A549 (cell line): Measurements from ENCODE around the gene LHFPL2. TPM values are rescaled to one million over a fixed set of nuclear protein-coding genes. Genes with fewer than 3 reads are reported as not detected.

Experiments
- ATAC-seq, 2 experiments: fragments of 200-7000 bp in 1 of 2; fragments of >200 bp in 1 of 2; cut with Nextera tagmentation in 1 of 2; cut with Tn5 transposase in 1 of 2; 3 replicates each; pipeline versions ENCODE4 v1.8.0 to v1.9.1; 2018 to 2020; ENCODE audit warnings: mild to moderate bottlenecking in 1 of 2, moderate library complexity in 1 of 2
- CTCF ChIA-PET: fragments of 300-600 bp; sonication (Branson Sonifier 250); formaldehyde crosslinking; extraction: SDS; loops from one replicate; lab custom pipeline; 2021; ENCODE audit warnings: antibody characterized with exemption, inconsistent platforms; lab: Yijun Ruan, JAX
- POLR2A ChIA-PET: fragments of 350-600 bp; formaldehyde crosslinking; extraction: SDS; loops from one replicate; lab custom pipeline; 2021; ENCODE audit warnings: antibody characterized with exemption, inconsistent platforms; lab: Yijun Ruan, JAX
- DNase-seq, 2 experiments: peaks; one replicate each; pipeline versions ENCODE4 v3.0.0 to v3.0.0-alpha.2; 2011 to 2016; ENCODE audit warnings: low read depth in 1 of 2, low spot score in 1 of 2
- FAIRE-seq: peaks from 2 replicates; lab custom pipeline; 2011; peaks lifted over from hg19 to GRCh38; lab: Jason Lieb, UNC
- H3K27ac ChIP-seq, 2 experiments: fragments of >200 bp; sonication (Bioruptor Twin); formaldehyde crosslinking; 3 replicates each; pipeline ENCODE4 v1.5.1; 2016 to 2017
- H3K4me1 ChIP-seq: fragments of >200 bp; sonication (Bioruptor Twin); formaldehyde crosslinking; 3 replicates; pipeline ENCODE4 v1.6.1; 2016
- H3K4me2 ChIP-seq: fragments of >200 bp; sonication (Bioruptor Twin); formaldehyde crosslinking; 3 replicates; pipeline ENCODE4 v1.6.1; 2016
- H3K4me3 ChIP-seq: fragments of >200 bp; sonication (Bioruptor Twin); formaldehyde crosslinking; 3 replicates; pipeline ENCODE4 v1.5.1; 2016
- H3K9me3 ChIP-seq: fragments of >200 bp; sonication (Bioruptor Twin); formaldehyde crosslinking; 3 replicates; pipeline ENCODE4 v1.6.1; 2016
- CBX2 ChIP-seq: fragments of 200-600 bp; sonication (generic); IDR thresholded peaks from 2 replicates; pipeline ENCODE4 v1.6.1; 2016; ENCODE audit warnings: low read depth, mild to moderate bottlenecking, borderline replicate concordance
- CEBPB ChIP-seq, 2 experiments: fragments of >200 bp in 1 of 2; sonication (Bioruptor Twin) in 1 of 2; formaldehyde crosslinking in 1 of 2; IDR thresholded peaks; 2 replicates each; pipeline ENCODE4 v1.6.1; 2012 to 2016
- CHD2 ChIP-seq: fragments of 150-350 bp; IDR thresholded peaks from 2 replicates; pipeline ENCODE4 v1.6.1; 2014; ENCODE audit warnings: low read length; ENCODE audit not compliant: partially characterized antibody
- EHF ChIP-seq: fragments of 250-450 bp; sonication (Bioruptor Pico); IDR thresholded peaks from 2 replicates; pipeline ENCODE4 v1.5.0; 2020; ENCODE audit warnings: mild to moderate bottlenecking
- ESRRA ChIP-seq: fragments of 150-350 bp; IDR thresholded peaks from 2 replicates; pipeline ENCODE4 v1.6.1; 2014; ENCODE audit warnings: mild to moderate bottlenecking, low read length, borderline replicate concordance
- FOSB ChIP-seq: fragments of 250-450 bp; sonication (Bioruptor Pico); IDR thresholded peaks from 2 replicates; pipeline ENCODE4 v1.5.0; 2020; ENCODE audit warnings: mild to moderate bottlenecking, moderate library complexity
- FOSL2 ChIP-seq, 2 experiments: fragments of 450-650 bp in 1 of 2; fragments of >200 bp in 1 of 2; sonication (Bioruptor Twin) in 1 of 2; formaldehyde crosslinking; IDR thresholded peaks; 2 replicates each; pipeline versions ENCODE4 v1.5.0 to v1.6.1; 2016 to 2020; ENCODE audit warnings: mild to moderate bottlenecking in 1 of 2, moderate library complexity in 1 of 2
- FOXS1 ChIP-seq: fragments of 250-450 bp; sonication (Bioruptor Pico); IDR thresholded peaks from 2 replicates; pipeline ENCODE4 v1.5.0; 2020; ENCODE audit warnings: mild to moderate bottlenecking, moderate library complexity
- HEYL ChIP-seq: fragments of 250-450 bp; sonication (Bioruptor Pico); IDR thresholded peaks from 2 replicates; pipeline ENCODE4 v1.8.0; 2021; ENCODE audit warnings: mild to moderate bottlenecking, moderate library complexity
- HOXB13 ChIP-seq: fragments of 250-450 bp; sonication (Bioruptor Pico); IDR thresholded peaks from 2 replicates; pipeline ENCODE4 v1.5.0; 2020; ENCODE audit warnings: low read depth, mild to moderate bottlenecking, moderate library complexity
- HOXB5 ChIP-seq: fragments of 250-450 bp; sonication (Bioruptor Pico); IDR thresholded peaks from 2 replicates; pipeline ENCODE4 v1.5.0; 2020; ENCODE audit warnings: mild to moderate bottlenecking, moderate library complexity
- MAFK ChIP-seq: fragments of 450-650 bp; IDR thresholded peaks from 2 replicates; pipeline ENCODE4 v1.6.1; 2014; ENCODE audit not compliant: partially characterized antibody
- MAX ChIP-seq: IDR thresholded peaks from 2 replicates; pipeline ENCODE4 v1.6.1; 2012
- MAZ ChIP-seq: fragments of 150-350 bp; IDR thresholded peaks from 2 replicates; pipeline ENCODE4 v1.6.1; 2014; ENCODE audit warnings: antibody characterized with exemption, low read depth, low read length, borderline replicate concordance
- NFE2L2 ChIP-seq: fragments of 150-350 bp; conservative IDR thresholded peaks from 2 replicates; pipeline ENCODE4 v1.6.1; 2014; ENCODE audit warnings: low read length
- NPAS2 ChIP-seq: fragments of 250-450 bp; sonication (Bioruptor Pico); IDR thresholded peaks from 2 replicates; pipeline ENCODE4 v1.8.0; 2022; ENCODE audit warnings: mild to moderate bottlenecking, moderate library complexity, borderline replicate concordance
- RAD21 ChIP-seq, 2 experiments: fragments of >200 bp in 1 of 2; sonication (Bioruptor Twin) in 1 of 2; formaldehyde crosslinking in 1 of 2; IDR thresholded peaks in 1 of 2; conservative IDR thresholded peaks in 1 of 2; 2 replicates in 1 of 2; 3 replicates in 1 of 2; pipeline ENCODE4 v1.6.1; 2012 to 2018; ENCODE audit warnings: inconsistent platforms in 1 of 2
- RFX5 ChIP-seq: fragments of 450-650 bp; IDR thresholded peaks from 2 replicates; pipeline ENCODE4 v1.7.1; 2014; ENCODE audit warnings: antibody characterized with exemption, mild to moderate bottlenecking, moderate library complexity
- TFCP2L1 ChIP-seq: fragments of 250-450 bp; sonication (Bioruptor Pico); IDR thresholded peaks from 2 replicates; pipeline ENCODE4 v1.5.0; 2021; ENCODE audit warnings: mild to moderate bottlenecking
- ZFP36 ChIP-seq: fragments of 450-650 bp; IDR thresholded peaks from 2 replicates; pipeline ENCODE4 v1.6.1; 2014; ENCODE audit warnings: borderline replicate concordance; ENCODE audit not compliant: partially characterized antibody
- ZNF302 ChIP-seq: fragments of 250-450 bp; sonication (Bioruptor Pico); IDR thresholded peaks from 2 replicates; pipeline ENCODE4 v1.9.0; 2021; ENCODE audit warnings: inconsistent platforms, mild to moderate bottlenecking, moderate library complexity
- WGBS: methylation state at CpG from one replicate; pipeline ENCODE4 v1.1.6; 2017; ENCODE audit errors: missing lambda C conversion rate; 5-methylcytosine and 5-hydroxymethylcytosine counted together
- polyA plus RNA-seq, 4 experiments: library from polyadenylated mRNA; depleted of rRNA in 3 of 4; stranded (reverse); fragments of >200 nt; fragmentation: RNase III in 1 of 4; extraction: RNeasy Plus Mini Kit Qiagen cat#74134 plus additional on column Dnase treatment in 1 of 4; gene quantifications; 2 replicates in 3 of 4; 3 replicates in 1 of 4; pipeline ENCODE4 v1.2.3, GENCODE V29; 2011 to 2017
- TF ChIP-seq, protein P1 (sequence below): IDR thresholded peaks from 2 replicates; pipeline ENCODE4 v1.6.1; 2012

LHFPL2 gene
- polyA plus RNA-seq, 2 of the 4 experiments (the other 2 are of a cell fraction) = 24.9 to 41.7 TPM

DNA sequence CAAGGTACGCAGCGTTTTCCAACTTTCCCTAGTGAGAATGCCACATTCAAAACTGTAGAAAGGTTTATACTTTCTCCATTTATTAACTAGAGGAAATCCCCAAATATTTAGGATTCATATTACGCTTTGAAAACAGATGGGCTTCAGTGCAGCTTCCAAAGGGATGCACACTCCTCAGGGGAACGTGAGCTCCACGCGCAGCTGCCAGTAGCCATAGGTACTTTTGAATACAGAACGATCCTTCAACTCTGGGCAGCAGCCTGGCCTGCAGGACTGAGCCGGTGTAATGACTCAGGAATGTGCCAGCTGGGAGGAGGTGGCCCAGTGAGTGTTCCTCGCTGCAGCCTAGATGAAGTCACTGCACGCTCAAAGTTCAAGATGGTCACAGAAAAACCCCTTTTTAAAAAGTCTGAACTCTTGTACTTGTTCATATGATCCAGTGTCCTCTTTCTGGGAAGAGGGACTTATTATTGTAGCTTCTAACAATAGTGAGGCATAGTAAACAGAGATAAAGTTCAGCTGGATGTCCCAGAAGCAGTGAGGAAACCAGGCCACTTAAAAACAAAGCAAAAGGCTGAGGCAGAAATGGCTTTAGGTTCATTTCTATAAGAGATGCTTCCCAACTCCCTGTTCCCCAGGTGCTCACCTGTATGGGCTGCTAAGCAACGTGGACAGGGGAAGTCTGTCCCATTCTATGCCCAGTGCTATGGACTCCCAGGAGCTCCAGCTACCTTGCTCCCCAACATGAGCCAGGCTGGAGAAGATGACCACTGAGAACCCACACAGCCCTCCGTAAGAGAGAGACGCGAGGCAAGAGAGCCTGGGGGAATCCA is 130.0 kb downstream of the LHFPL2 start:
- Histone ChIP-seq H3K4me2 (peak overlapping the region; percentile 73), H3K4me1 (peaks cover 32% of the 10 kb centered on the region), H3K27ac (peak overlapping the region; percentile 75 to 84)
- 39% methylated on average over 14 of the region's 14 CpGs for WGBS
- CTCF ChIA-PET = interaction anchor here (1.0 to 3.6 kb wide), 5 partner anchors 9 to 47 kb away, joined by 3 to 11 read pairs (median 3); no protein-coding TSS in a partner anchor
- FAIRE-seq = no peak
- TF ChIP-seq RFX5 (no peak), HEYL (CRISPR knock-in tag) (no peak), NPAS2 (CRISPR knock-in tag) (no peak), CHD2 (no peak), MAFK (peak; percentile 17), EHF (CRISPR knock-in tag) (no peak), NFE2L2 (no peak), MAX (peak; percentile 58), HOXB13 (CRISPR knock-in tag) (no peak), FOSB (CRISPR knock-in tag) (no peak), FOXS1 (CRISPR knock-in tag) (no peak), FOSL2 (IDR thresholded peaks at IDR 0.05) (no peak), FOSL2 (CRISPR knock-in tag; IDR thresholded peaks at IDR 0.05) (peak; percentile 53), ZFP36 (no peak)
- TF ChIP-seq, protein P1, sequence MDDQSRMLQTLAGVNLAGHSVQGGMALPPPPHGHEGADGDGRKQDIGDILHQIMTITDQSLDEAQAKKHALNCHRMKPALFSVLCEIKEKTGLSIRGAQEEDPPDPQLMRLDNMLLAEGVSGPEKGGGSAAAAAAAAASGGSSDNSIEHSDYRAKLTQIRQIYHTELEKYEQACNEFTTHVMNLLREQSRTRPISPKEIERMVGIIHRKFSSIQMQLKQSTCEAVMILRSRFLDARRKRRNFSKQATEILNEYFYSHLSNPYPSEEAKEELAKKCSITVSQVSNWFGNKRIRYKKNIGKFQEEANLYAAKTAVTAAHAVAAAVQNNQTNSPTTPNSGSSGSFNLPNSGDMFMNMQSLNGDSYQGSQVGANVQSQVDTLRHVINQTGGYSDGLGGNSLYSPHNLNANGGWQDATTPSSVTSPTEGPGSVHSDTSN = no peak
- TF ChIP-seq, all 56 proteins: peak for 3
- DNase-seq (peak; percentile 70 to 86), ATAC-seq (peak; percentile 96 to 97)
- POLR2A ChIA-PET = interaction anchor here (1.1 to 1.3 kb wide), 2 partner anchors 9 to 11 kb away, joined by 5 read pairs; no protein-coding TSS in a partner anchor
- Histone ChIP-seq H3K9me3 (no peaks in the 10 kb centered on the region), H3K4me3 (no peak overlapping the region; the same call in 2 of the 3 replicates)

DNA sequence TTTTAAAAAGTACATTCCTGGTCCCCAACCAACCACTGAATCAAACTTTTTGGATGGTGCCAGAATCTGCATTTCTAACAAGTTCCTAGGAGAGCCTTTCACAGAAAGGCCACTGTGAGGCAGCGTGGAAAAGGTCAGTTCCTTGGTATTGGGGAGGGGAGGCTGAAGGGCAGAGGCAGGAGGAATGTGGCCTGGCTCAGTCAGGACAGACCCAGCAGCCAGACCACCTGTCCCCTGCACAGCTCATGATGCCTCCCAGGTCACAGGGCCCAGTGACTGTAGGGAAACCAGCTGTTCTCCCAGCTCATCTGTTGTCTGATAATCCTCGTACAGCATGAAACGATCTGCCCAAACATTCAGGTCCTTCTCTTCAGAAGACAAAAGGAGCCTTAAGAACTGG is 132.9 kb downstream of the LHFPL2 start:
- H3K27ac ChIP-seq = no peak overlapping the region
- 97% methylated on average over 3 of the region's 3 CpGs for WGBS
- no peak for ATAC-seq
- H3K9me3 ChIP-seq = no peaks in the 10 kb centered on the region
- no peak for DNase-seq
- H3K4me1 ChIP-seq = peaks cover 32% of the 10 kb centered on the region
- POLR2A ChIA-PET = no interaction called here
- CTCF ChIA-PET = interaction anchor here (1.2 to 1.7 kb wide), 2 partner anchors 17 to 22 kb away, joined by 3 to 4 read pairs; no protein-coding TSS in a partner anchor
- no peak overlapping the region for H3K4me3 ChIP-seq
- TF ChIP-seq MAZ = no peak
- TF ChIP-seq, all 56 proteins: peak for 0
- no peak overlapping the region for H3K4me2 ChIP-seq
- FAIRE-seq = no peak

DNA sequence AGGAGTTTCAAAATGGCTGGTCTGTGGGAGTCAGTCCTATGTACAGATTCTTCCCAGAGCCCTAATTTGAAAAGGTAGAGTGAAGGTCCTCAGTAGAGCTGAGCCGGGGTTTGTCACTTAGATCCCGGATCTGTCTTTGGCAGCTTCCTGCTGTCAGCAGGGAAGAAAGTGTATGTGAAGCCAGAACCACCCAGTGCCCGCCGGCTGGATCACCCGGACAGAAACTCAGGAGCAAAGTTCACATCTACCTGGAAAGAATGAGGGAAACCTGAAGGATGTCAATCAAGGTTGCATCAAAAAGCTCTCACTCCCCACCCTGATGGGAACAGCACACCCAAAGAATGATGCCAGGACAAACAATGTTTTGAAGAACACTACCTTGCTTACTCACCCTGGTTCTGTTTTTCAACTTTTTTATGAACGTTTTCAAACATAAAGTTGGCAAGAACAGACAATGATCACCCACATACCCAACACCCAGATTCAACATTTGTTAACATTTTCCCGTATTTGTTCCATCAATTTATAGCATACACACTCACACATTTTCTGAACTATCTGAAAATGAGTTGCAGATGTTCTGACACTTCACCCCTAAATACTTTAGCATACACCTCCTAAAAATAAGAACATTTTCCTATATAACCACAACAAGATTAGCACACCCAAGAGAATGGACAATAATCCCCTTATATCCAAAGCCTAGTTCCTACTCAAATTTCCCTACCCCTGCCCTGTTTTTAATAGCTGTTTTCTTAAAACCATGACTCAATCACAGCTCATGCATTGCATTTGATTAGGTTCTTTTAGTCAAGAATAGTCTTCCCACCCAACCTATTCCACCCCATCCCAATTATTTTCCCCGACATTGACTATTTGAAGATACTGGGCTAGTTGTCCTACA is 133.9 kb downstream of the LHFPL2 start:
- FAIRE-seq (no peak), DNase-seq (no peak), ATAC-seq (no peak)
- ChIA-PET POLR2A (no interaction called here), CTCF (interaction anchor here (0.6 to 1.7 kb wide), 3 partner anchors 18 to 323 kb away, joined by 3 to 4 read pairs (median 4); no protein-coding TSS in a partner anchor)
- peaks cover 29% of the 10 kb centered on the region for H3K4me1 ChIP-seq
- WGBS = 81% methylated on average over 8 of the region's 8 CpGs
- H3K4me3 ChIP-seq = no peak overlapping the region
- H3K9me3 ChIP-seq = no peaks in the 10 kb centered on the region
- no peak overlapping the region for H3K4me2 ChIP-seq
- no peak overlapping the region for H3K27ac ChIP-seq
- TF ChIP-seq NFE2L2 (no peak), CEBPB (IDR thresholded peaks at IDR 0.05) (no peak), RAD21 (conservative IDR thresholded peaks at IDR 0.05 in 1 of 2, IDR thresholded peaks at IDR 0.05 in 1 of 2) (no peak), HOXB5 (no peak), ZNF302 (CRISPR knock-in tag) (no peak), MAFK (no peak), ESRRA (no peak), CBX2 (no peak), TFCP2L1 (no peak), NPAS2 (CRISPR knock-in tag) (no peak)
